Right kidney (tissue), 1 donor: ENCODE measurements around the gene MTX1.
"Not testable (repeated sequence)": the region's sequence is repeated elsewhere in the genome, so short reads cannot be mapped to it uniquely, and the experiment has no call there.

Source experiments
- DNase-seq: peaks from one replicate; pipeline ENCODE4 v3.0.0-alpha.2; 2016

Gene MTX1

GRCh38 chr1:155206891-155207805 lies 1.3 kb upstream of the MTX1 start:
- peak; percentile 71 for DNase-seq

- peak; percentile 74 for DNase-seq
These were observed 522 bp upstream of the MTX1 start, which contains the start of gene THBS3 for GRCh38 chr1:155207806-155208540. Gene THBS3 (minus strand): TSS chr1:155207897. CDS start chr1:155207876, 21 bp downstream.

DNA sequence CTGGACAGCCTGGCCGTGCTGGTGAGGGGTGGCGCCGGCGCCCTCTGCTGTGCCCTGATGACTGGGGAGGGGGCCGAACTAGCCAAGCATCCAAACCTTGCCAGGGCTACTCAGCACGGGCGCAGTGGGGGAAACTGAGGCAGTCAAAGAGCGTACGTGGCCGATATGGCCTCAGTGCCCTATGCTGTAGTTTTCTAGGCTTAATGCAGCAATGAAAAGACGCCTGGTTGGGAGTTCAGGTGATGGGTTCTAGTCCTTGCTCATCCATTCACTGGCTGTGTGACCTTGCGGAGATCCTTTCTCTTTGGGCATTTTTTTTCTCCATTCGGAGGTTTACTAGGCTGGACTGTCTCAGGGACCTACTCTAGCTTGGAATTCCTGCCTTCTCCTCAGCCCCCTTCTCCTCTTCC lies 822 bp downstream of the MTX1 start:
- DNase-seq = no peak

DNA sequence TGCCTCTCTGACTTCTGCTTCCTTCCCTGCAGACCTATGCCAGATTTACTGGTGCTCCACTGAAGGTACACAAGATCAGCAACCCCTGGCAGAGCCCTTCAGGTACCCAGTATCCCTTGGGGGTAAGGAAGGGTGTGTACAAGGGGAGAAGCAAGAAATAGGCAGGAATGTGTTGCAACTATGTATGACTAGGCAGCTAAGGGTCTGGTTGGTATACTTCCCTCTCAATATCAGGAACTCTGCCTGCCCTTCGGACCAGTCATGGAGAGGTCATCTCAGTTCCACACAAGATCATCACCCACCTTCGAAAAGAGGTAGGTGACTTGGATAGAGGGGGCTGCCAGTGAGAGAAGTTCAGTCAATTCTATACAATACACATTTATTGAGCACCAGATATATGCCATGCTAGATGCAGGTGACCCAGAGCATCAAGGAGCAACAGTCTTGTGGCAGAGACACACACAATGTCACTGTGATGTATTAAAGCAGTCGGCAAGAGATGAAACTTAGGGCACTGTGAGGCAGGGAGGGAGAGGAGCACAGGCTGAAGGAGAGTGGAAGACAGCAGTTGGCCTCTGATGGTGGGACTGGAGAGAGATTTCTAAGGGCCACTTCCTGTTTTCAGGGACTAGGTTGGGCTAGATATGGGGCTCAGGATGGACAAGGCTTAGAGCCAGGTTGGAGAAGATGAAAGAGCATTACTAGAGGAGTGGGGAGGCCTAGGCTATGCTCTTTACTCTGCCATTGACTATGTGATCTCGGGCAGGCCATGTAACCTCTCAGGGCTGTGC lies 2.0 kb downstream of the MTX1 start:
- DNase-seq = no peak

- not testable (repeated sequence) for DNase-seq
These were observed 3.0 kb downstream of the MTX1 start for GRCh38 chr1:155211381-155212050.

DNA sequence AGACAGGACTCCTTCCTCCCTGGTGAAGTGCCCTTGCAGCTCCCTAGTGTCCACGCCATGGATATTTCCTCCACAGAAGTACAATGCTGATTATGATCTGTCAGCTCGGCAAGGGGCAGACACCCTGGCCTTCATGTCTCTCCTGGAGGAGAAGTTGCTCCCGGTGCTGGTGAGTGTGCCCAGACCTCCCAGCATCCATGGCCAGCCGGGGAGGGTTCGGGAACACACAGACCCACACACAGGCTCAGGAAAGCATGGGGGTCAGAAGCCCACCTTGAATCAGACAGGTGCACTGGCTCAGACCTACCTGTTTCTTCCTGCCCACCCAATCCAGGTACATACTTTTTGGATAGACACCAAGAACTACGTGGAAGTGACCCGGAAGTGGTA lies 3.6 kb downstream of the MTX1 start:
- not testable (repeated sequence) for DNase-seq

DNA sequence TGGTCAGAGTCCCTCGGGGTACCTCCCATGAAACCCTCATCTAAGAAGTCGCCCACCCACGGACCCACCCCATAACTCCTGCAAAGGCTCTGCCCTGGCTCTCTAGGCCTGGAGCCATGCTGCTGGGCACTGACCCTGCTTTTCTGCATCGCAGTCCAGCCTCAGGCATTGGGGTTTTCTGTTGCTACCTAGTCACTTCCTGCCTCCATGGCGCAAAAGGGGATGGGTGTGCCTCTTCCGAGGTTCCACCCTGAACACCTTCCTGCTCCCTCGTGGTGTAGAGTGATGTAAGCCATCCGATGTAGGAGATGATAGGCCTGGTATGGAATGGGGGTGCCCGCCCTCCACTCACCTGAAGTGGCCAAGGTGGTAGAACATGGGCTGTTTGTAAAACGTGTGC lies 6.2 kb downstream of the MTX1 start:
- not testable (repeated sequence) for DNase-seq

- peak; percentile 67 for DNase-seq
These were observed 10.5 kb downstream of the MTX1 start for GRCh38 chr1:155218854-155219591.

- DNase-seq = no peak
These were observed 11.1 kb downstream of the MTX1 start for GRCh38 chr1:155219592-155220031.

DNA sequence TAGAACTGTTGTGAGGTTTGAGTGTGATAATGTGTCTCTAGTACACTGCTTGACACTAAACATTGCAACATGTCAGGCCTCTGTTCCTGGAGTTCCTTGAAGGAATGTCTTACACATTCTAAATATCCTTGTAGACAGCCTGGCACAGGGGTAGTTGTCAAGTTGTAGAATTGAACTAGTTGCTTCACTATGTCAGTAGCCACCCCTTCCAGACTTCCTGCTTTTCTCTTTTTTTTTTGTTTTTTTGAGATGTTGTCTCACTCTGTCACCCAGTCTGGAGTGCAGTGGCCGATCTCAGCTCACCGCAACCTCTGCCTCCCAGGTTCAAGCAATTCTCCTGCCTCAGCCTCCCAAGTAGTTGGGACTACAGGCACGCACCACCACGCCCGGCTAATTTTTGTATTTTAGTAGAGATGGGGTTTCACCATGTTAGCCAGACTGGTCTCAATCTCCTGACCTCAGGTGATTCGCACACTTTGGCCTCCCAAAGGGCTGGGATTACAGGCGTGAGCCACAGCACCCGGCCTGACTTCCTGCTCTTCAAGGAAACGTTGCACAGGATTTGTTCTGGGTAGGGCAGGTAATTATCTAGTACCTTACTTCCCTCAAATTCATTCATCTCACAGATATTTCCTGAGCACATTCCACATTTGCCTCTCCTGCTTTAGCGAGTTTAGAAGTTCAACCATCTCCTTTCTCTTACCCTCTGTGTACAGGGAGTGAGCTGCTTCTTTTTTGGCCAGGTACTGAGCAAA lies 11.9 kb downstream of the MTX1 start:
- not testable (repeated sequence) for DNase-seq

DNA sequence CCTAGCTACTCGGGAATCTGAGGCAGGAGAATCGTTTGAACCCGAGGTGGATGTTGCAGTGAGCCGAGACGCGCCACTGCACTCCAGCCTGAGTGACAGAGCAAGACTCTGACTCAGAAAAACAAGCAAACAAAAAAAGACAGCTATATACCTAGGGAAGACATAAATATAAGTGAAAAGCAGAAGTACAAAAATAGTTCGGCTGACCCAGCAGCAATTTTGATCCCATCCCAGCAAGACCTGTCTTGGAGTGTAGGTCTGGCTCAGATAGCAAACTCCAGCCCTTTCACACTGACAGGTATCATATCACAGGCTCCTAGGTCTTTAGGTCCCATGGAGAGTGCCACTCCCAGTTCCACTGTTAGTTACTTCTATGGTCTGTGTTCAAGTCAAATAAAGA lies 14.6 kb downstream of the MTX1 start:
- no peak for DNase-seq

DNA sequence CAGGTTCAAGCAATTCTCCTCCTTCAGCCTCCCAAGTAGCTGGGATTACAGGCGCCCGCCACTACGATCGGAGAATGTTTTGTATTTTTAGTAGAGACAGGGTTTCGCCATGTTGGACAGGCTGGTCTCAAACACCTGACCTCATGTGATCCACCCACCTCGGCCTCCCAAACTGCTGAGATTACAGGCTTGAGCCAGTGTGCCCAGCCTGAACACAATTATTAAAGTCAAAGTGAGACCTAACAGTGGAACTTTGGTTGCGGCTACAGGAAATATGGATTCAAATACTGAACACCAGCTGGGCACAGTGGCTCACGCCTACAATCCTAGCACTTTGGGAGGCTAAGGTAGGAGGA lies 16.9 kb downstream of the MTX1 start:
- DNase-seq = not testable (repeated sequence)

GRCh38 chr1:155226188-155226909 lies 17.9 kb downstream of the MTX1 start:
- peak; percentile 79 for DNase-seq

DNA sequence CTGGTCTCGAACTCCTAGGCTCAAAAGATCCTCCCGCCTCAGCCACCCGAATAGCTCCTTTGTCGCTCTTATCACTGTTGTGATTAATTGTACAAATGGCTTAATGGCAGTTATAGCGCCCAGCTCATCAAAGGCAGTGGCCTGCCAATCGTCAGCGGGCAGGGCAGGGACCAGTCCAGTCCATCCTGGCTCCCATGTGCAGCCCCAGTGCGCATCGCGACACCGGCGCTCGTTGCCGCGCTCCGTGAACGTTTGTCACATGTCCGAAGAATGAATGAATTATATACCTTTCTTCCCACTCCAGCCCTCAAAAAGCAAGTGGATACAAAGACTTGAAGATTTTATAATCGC lies 18.4 kb downstream of the MTX1 start:
- DNase-seq = no peak

DNA sequence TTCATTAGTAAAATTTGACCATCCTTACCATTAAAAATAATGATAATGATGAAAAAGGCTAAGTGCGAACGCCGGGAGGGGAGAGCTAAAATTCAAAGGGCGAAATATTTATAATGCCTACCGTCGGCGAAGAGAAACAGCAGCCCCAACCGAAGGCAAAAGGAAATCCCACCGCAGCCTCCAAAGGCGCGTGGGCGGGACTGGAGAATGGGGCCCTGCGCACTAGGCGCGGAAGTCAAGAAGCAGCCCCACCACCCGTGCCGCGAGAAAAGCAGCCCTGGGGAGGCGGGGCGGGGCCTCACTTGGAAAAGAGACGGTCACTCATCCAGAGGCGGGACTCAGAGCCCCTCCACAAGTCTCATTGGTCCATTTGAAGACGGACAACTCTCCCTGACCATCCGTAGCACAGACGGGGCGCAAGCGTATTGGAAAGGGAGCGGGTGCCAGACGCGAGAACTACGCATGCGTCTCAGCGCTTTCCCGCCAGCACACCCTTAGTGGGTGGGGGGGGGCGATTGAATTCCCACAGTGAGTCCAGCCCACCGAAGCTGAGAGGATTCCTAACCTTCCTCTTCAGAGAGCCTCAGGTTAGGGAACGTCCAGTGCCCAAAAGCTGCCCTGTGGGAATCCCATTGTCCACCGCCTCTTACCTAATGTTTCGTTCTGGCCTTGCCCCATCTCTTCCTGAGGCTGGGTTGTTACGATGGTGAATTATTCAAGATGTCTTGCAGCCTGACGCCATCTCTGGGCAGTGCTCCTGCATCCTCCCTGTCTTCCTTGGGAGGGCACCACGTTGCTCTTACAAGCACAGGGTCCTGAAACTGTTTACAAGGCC lies 19.0 kb downstream of the MTX1 start:
- peak; percentile 96 for DNase-seq

DNA sequence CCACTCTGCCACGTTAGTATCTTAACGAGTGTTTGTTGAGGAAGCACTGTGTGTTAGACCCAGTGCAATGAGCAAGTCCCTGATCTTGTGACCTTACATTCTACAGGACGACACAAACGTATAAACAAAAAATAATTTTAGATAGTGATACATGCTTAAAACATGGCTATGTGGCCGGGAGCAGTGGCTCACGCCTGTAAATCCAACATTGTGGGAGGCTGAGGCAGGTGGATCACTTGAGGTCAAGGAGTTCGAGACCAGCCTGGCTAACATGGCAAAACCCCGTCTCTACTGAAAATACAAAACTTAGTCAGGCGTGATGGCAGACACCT lies 19.6 kb downstream of the MTX1 start:
- no peak for DNase-seq

GRCh38 chr1:155231302-155231701 lies 22.8 kb downstream of the MTX1 start:
- not testable (repeated sequence) for DNase-seq

DNA sequence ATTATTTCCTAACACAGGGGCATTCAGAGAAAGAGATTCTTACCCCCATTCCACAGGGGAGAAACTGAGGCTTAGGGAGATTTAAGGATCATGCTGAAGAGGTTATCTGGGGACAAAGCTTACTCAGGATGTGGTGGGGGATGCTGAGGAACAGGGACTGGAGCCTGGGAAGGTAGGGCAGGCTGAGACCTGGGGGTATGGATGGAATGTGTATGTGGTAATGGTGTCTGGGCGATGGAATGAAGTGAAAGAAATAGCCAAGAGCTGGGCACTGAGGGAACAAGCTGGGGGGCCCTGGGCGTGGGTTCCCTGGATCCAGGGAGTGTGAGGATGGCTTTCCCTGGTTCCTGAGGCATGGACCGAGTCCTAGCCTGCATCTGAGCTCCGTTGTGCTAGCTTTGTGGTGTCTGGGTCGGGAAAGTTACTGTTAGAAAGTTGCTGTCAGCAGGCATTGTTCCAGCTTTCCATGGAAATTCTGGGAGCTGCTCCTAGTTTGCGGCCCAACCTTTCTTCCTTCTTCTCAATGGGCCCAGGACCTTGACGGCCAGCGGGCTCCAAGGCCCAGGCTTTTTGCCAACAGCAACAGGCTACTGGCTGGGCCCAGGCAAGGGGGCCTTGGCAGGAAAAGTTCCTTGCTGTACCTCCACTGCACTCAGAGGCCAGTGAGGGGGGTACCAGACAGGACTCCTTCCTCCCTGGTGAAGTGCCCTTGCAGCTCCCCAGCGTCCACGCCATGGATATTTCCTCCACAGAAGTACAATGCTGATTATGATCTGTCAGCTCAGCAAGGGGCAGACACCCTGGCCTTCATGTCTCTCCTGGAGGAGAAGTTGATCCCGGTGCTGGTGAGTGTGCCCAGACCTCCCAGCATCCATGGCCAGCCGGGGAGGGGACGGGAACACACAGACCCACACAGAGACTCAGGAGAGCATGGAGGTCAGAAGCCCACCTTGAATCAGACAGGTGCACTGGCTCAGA lies 23.8 kb downstream of the MTX1 start:
- DNase-seq = not testable (repeated sequence)
